HL-60/S4 treated with phorbol 12-myristate 13-acetate at 8.2 ng/mL for 4 days and 3 days (cell line): Measurements from ENCODE around the gene ARHGEF4.

Experiments used
- in situ Hi-C: fragments of 300-500 bp; cut with MboI; formaldehyde crosslinking; loops from 2 replicates; pipeline ENCODE4 v1.15.0; 2022; ENCODE audit warnings: low sequenced_read_pairs

The ARHGEF4 gene

DNA sequence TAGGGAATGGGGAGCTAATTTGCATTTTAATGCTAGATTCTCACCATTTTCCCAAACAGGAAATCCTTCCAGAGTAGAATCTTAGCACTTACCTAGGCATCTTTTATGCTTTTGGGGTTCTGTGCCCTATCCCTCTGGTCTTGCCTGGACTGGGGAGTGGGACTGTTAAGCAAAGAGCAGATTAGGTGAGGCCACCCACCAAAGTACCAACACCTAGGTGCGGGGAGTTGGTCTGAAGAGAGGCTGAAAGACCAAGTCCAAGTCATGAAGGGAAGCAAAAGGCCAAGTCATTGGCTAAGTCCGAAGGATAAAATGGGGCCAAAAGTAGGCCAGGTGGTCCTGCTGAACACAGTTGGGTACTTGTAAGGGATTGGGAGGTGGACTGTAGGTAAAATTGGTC lies 169.8 kb downstream of the ARHGEF4 start:
- in situ Hi-C loops, result no loop called here

DNA sequence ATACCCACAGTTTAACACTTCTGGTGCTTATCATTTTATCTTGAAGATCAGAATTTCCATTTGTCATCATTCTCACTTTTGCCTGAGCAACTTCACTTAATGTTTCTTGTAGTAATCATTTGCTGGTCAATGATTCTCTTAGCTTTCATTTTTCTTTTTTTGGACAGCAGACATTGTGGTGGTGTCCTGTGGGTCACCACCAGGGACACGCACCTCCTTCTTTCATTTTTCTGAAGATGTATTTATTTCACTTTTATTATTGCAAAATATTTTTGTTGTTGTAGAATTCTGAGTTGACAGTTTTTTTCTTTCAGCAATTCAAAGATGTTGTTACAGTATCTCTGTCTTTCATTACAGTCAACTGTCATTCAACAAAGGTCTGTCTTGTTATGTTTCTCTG lies 172.3 kb downstream of the ARHGEF4 start:
- in situ Hi-C loops, result no loop called here

DNA sequence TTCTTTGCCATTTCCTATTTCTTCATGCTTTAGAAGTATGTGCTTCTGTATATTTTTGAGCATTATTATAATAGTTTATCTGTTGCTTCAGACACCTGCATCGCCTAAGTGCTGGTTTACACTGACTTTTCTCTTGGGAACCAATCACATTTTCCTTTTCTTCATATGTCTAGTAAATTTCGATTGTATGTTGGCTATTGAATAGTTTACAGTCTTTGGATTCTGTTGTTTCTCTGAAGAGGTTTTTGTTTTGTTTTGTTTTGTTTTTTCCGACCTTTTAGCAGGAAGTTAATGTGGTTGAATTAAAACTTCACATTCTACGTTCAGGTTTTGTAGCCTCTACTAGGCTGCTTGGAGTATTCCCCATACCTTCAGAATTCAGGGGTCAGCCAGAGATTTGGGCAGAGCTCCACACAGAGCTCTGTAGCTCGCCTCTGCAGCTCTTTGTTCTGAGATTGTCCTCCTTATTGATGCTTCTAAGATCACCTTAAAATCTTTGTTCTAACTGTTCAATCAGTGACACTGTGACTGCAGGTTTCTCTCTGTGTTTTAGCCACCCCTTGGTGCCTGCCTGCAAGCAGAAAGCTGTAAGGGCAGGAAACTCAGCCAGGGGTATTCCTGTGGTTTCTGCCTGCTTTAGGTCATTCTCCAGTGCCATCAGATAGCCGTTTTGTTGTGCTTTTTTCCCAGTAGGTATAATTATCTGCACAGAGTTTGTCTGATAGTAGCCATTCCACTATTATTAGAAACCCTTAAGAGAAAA lies 173.2 kb downstream of the ARHGEF4 start:
- in situ Hi-C loops, result no loop called here

DNA sequence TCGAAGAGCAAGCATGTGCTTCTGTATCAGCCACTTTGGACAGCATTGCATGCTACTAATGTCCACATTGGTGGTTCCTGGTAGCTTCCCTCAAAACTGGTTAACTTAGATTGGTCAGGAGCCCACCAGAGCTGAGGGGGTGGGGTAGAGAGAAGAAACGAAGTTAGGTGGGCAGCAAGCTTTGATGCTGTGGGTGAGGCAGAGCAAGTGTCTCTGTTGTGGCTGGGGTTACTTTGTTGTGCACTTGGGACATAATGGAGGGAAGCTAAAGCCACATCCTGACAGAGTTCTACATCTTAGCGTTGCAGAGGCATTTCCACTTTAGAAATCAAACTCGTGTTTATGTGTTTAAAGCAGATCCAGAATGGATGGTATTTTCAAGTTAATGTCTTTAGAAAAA lies 173.9 kb downstream of the ARHGEF4 start:
- in situ Hi-C loops, result no loop called here

DNA sequence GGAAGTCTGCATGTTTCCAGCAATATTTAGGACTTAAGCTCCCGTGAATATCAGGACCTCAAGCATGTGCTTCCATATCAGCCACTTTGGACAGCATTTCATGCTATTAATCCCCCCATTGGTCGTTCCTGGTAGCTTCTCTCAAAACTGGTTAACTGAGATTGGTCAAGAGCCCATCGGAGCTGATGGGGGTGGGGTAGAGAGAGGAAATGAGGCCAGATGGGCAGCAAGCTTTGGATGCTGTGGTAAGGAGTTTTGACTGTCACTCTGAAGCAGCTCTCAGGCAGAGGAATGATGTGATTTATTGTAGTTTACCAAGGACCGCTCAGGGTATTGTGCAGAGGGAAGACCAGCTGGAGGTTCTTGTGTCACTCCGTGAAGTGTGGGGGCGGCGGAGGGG lies 174.8 kb downstream of the ARHGEF4 start:
- in situ Hi-C loops, result no loop called here

DNA sequence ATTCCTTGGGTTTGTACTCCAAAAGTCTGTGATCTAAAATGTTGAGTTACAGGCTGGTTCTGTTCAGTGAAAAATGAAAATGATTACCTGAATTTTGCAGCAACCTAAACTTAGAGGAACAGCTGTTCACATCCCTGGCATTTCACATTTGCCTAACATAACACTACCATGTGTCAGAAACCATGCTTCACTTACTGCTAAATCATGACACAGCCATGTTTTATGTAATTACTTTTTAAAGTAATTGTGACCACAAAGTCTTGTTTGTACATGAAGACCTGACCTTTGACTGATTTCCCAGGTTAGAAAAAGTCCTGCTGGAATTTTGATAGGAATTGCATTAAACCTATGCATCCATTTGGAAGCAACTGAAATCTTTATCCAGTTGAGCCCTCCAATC lies 177.4 kb downstream of the ARHGEF4 start:
- in situ Hi-C loops, result no loop called here

DNA sequence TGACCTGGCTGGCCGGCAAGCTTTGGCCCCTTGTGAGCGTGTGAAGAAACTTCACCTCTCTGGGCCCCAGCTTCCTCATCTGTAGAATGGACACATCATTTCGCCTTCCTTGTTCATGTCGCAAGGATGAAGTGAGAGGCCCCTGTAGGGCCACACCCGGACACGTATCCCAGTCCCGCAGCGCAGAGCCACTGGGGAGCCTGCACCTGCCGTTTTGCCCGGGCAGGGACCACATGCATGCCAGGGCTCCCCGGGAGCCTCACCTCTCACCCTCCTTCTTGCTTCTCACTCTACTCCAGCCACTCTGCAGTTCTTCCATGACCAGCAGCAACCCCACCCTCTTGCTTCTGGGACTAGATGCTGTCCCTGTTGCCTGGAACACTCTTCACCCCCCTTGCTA lies 179.1 kb downstream of the ARHGEF4 start:
- in situ Hi-C loops, result no loop called here

DNA sequence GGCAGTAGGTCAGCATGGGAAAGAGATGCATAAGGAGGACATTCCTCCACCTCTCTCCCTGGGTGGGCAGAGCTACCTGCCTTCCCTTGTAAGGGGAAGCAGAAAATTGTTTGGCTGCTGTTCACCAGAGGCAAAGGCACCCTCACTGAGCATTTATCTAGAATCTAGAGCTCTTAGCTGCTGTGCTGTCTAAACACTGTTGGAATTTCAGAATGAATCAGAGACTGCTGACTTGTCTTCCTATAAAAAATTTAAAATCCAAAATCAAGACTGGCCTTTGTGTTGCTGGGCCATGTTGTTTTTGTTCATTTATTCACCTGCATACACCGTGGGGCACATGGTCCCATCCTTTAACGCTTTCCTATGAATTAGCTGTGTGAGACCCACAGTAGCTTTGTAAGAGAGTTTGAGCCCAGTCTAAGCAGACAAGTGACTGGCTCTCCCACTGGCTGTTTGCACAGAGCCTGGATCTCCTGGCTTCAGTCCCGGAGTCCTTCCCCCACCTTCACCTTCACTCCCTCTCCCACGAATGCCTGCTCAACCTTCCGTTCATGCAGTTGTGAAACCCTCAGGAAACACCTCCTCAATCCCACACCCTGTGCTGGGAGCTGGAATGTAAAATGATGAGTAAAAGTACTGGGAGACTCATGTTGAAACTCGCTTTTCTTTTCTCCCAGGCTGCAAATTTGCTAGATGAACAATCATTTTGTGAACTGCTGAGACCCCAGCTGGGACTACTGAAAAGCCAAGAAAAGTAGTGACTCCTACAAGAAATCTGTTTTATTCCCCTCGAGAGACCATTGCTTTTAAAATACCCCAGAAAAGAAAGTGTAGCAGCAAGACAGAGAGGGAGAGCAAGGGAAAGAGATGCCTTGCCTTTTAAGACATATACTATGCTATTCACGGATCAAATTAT lies 180.4 kb downstream of the ARHGEF4 start:
- in situ Hi-C loops, result no loop called here

DNA sequence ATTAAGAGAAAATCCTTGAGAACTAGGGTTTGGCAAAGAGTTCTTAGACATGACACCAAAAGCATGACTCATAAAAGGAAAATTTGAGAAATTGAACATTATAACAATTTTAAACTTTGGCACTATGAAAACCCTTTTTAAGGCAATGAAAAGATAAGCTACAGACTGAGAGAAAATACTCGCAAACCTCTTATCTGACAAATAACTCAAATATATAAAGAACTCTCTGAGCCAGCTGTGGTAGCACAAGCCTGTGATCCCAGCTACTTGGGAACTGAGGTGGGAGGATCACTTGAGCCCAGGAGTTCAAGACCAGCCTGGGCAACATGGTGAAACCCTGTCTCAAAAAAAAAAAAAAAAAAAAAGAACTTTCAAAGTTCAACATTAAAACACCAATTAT lies 186.0 kb downstream of the ARHGEF4 start:
- in situ Hi-C loops, result no loop called here

DNA sequence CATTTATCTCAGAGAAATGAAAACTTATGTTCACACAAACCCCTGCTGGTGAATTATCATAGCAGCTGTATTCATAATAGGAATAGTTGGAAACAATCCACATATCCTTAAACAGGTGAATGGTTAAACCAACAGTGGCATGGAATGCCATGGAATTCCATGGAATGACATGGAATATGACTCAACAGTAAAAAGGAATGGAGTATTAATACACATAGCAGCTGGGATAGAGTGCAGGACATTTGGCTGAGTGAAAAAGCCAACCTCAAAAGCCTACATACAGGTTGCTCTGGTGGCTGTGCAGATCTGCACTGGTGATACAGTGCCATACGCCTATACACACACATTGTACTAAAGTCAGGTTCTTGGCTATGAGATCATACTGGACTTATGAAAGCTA lies 187.0 kb downstream of the ARHGEF4 start:
- in situ Hi-C loops, result no loop called here

DNA sequence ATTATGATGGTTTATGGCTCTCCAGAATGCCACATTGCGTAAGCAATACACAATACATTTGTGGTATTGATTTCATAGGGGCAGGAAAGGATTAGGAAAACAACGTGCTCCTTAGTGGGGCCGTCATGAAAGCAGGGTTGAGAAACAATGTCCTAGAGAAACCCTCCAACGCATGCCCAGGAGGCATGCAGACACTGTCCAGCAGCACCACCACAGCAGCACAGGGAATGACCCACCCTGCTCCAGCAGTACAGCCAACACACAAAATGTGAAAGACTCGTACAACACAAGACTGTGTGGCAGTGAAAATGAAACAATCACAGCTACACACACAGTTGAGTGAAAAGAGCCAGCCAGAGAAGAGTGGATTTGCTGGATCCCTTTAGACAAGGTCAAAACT lies 190.2 kb downstream of the ARHGEF4 start:
- in situ Hi-C loops, result no loop called here

DNA sequence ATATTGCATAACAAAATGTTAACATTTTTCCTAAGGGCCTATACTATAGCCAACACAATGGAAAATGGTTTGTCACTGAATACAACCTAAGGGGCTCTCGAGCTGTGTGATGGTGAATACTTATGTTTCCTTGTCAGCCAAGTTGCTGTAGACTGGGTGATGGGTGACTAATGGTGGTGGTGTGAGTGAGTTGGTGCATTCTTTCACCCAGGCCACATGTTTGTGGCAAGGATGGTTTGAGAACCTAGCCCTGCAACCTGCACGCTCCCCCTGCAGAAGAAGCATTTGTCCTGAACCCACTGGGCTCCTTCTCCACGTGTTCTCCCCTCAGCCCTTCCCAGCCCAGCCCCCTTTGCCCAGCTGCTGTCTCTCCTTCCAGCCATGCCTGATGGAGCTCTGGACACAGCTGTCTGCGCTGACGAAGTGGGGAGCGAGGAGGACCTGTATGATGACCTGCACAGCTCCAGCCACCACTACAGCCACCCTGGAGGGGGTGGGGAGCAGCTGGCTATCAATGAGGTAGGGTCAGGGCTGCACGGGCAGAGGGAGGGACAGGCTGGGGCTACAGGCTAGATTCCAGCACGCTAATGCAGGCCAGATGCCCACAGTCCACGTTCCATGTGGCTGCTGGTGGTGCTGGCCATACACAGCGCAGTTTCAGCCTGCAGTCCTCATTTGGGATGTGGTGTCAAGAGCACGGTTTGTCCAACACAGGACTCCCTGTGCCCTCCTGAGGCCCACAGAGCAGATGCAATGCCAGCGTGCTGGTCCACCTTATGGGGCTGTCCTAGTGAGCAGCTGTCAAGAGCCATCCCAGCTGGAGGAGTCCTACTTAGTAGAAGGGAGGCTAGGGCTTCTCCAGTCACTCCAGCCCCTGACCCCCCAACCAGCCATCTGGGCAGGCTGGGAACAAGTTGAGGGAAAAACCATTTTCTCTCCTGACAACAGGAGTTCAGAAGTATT lies 191.1 kb downstream of the ARHGEF4 start:
- in situ Hi-C loops, result no loop called here

DNA sequence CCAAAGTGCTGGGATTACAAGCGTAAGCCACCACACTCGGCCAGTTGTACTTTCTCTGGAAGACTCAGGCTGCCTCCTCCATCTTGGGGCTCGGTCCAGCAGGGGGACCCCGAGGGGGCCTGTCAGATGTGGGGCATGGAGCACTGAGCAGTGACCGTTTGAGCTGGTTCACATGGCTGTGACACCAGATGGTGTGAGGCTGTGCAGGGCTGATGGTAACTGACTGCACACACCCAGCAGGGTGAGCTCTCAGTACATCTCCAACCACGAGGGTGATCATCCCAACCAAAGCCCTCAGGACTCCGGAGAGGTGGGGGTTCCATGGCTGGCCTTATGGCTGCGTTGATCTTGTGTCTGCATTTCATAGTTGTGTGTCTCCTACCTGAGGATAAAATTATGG lies 193.1 kb downstream of the ARHGEF4 start:
- in situ Hi-C loops, result no loop called here

DNA sequence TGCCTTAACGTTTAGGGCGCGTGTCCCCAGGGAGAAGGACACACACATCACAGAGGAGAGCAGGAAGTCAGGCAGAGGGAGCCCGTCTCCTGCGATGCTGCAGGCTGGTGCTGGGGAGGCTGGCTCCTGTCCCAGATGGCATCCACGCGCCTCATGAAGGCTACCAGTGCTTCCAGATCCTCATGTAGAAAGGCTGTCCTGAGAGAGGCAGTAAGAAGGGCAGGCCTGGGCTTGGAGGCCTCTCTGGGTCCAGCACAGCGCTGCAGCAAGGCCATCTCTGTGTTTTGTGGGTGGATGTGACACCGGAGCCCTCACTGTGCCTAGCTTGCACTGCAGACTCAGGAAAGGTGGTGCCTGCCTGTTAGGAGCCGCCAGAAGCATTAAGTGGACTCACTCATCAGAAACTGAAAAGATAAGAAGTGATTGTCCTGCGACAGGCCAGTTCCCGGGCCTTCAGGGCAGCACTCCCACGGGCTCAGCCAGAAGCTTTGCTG lies 193.8 kb downstream of the ARHGEF4 start:
- in situ Hi-C loops, result no loop called here

DNA sequence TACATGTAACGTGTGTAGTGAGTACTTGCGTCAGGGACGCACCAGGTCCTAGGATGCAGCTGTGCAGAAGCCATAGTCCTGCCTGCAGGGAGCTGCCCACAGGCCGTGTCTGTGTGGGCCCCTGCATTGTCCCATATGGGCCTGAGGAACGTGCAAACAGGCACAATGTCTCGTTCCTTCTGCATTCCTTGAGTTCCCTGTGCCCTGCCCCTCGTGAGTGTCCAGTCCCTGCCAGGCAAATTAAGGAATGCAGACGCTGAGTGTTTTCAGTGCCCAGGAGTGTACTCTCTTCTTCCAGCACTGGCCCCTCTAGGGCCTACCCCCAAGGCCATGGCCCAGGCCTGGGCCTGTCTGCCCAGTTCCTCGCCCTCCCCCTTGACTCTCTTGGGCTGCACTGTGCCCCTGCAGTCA lies 194.7 kb downstream of the ARHGEF4 start:
- in situ Hi-C loops, result no loop called here

DNA sequence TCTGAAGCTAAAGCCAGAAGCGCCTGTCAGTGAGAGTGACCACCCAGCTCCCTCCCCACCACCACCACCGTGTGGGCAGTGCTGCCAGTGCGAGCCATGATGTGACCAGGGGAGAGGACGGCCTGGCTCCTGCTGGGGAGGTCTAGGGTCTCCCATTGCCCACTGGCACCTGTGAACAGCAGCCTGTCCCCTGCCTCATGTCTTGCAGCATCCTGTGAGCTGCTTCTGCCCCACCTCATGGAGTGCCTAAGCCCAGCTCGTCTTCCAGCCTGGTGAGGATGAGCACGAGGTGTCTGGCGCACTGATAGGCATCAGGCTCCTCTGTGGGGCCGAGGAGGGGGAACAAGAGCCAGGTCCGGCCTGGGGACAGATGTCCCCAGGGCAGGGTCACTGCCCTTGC lies 195.2 kb downstream of the ARHGEF4 start:
- in situ Hi-C loops, result no loop called here

DNA sequence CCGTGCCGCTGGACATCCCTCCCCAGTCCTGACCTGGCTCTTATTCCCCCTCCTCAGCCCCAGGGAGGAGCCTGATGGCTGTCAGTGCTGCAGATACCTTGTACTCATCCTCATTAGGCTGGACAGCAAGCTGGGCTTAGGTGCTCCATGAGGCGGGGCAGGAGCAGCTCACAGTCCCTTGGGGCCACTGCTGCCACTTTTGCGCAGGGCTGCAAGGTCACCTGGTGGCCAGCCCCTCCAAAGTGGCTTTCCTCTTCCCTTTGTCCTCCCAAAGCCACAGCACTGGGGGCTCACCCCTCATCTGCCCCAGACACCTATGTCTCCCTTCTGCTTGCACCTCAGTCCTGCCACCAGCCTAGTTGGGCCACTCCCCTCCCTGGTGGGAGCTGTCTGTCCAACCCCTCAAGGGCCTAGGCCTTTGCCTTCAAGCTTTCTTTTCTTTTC lies 195.7 kb downstream of the ARHGEF4 start:
- in situ Hi-C loops, result no loop called here

DNA sequence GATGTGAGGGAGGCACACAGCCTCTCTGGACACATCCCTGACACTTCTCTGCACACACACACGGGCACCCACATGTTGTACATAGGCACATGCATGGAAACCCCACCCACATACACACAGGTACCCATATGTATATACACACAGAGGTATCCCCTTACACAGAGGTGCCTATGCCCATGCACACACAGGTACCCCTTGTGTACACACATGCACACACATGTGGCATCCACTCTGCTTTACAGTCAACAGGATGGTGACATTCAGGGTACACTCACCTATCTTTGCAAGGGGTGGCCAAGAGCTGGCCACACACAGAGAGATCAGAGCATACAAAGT lies 197.0 kb downstream of the ARHGEF4 start:
- in situ Hi-C loops, result no loop called here

DNA sequence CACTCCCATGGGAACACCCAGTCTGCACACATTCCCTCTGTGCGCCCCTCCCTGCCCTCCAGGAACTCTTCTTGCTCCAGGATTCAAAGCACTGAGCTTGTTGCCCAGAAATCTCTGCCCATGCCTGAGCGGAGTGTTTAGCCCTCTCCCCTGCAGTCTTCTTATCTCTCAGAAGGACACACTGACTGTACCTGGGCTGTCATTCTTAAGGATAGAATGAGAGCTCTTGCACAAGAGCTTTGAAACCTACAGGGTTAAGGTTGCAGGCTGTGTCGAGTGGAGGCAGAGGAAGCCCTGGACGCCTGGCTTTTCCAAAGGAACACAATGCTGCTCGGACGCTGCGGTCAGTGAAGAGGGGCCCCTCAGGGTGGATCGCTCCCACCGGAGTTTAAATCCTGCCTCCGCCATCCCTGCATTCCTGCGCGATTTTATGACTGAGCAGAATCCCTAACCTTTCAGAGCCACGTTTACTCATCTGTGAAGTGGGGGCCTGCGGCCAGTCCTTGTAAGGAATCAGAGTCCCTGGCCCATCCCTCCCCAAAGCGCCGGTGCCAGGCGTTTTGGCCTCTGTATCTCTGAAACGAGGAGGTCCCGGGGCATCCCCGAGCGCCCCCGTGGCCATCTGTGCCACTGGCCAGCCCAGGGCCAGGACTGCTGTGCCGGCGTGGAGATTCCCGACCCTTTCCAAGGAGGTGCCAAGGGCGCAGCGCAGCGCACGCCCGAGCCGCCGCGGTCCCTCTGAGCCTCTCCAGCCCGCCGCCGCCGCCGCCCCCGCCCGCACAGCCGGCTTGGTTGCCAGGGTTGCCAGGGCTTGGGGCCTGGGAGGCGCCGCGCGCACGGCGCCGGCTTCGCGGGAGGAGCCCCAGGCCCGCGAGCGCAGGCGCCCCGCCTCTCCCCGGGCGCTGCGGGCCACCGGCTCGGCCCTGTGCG lies 197.7 kb downstream of the ARHGEF4 start:
- in situ Hi-C loops, result no loop called here
